ENCODE measurements around the gene SFXN3.
A peak's percentile ranks its signal among the peaks of the same experiment; 100 is the strongest.
"Not testable (repeated sequence)": the region's sequence is repeated elsewhere in the genome, so short reads cannot be mapped to it uniquely, and the experiment has no call there.

The SFXN3 gene

GRCh38 chr10:101016814-101017213 lies 14.2 kb upstream of the SFXN3 start:
- no peak for DNase-seq (ENCODE audit: low read depth)

GRCh38 chr10:101018118-101018599 lies 12.9 kb upstream of the SFXN3 start:
- no peak for DNase-seq (ENCODE audit: low read depth)

GRCh38 chr10:101018600-101019439 lies 12.2 kb upstream of the SFXN3 start:
- peak; percentile 52 for DNase-seq (ENCODE audit: low read depth)

GRCh38 chr10:101019440-101019703 lies 11.7 kb upstream of the SFXN3 start:
- DNase-seq (ENCODE audit: low read depth), result no peak

- no peak for DNase-seq (ENCODE audit: low read depth)
Measured at GRCh38 chr10:101020427-101021075, 10.5 kb upstream of the SFXN3 start.

GRCh38 chr10:101021239-101021638 lies 9.8 kb upstream of the SFXN3 start:
- DNase-seq (ENCODE audit: low read depth), result no peak

GRCh38 chr10:101021692-101022251 lies 9.3 kb upstream of the SFXN3 start:
- no peak for DNase-seq (ENCODE audit: low read depth)

- no peak for DNase-seq (ENCODE audit: low read depth)
Measured at GRCh38 chr10:101022967-101023705, 7.9 kb upstream of the SFXN3 start.

- no peak for DNase-seq (ENCODE audit: low read depth)
Measured at GRCh38 chr10:101027106-101027720, 3.8 kb upstream of the SFXN3 start.

- no peak for DNase-seq (ENCODE audit: low read depth)
Measured at GRCh38 chr10:101028446-101029337, 2.3 kb upstream of the SFXN3 start.

GRCh38 chr10:101029520-101030295 lies 1.3 kb upstream of the SFXN3 start:
- no peak for DNase-seq (ENCODE audit: low read depth)

GRCh38 chr10:101030496-101031127 lies 422 bp upstream of the SFXN3 start:
- no peak for DNase-seq (ENCODE audit: low read depth)

GRCh38 chr10:101031796-101032636 lies 982 bp downstream of the SFXN3 start:
- DNase-seq (ENCODE audit: low read depth), result peak; percentile 56

GRCh38 chr10:101032637-101033224 lies 1.7 kb downstream of the SFXN3 start:
- peak; percentile 34 for DNase-seq (ENCODE audit: low read depth)

- no peak for DNase-seq (ENCODE audit: low read depth)
Measured at GRCh38 chr10:101033276-101033675, 2.2 kb downstream of the SFXN3 start.

- not testable (repeated sequence) for DNase-seq (ENCODE audit: low read depth)
Measured at GRCh38 chr10:101034404-101034803, 3.4 kb downstream of the SFXN3 start.

GRCh38 chr10:101035314-101035713 lies 4.3 kb downstream of the SFXN3 start:
- no peak for DNase-seq (ENCODE audit: low read depth)

- DNase-seq (ENCODE audit: low read depth), result no peak
Measured at GRCh38 chr10:101035916-101036702, 5.1 kb downstream of the SFXN3 start.
